Measurements from ENCODE around the gene PPFIBP1.

The PPFIBP1 gene

GRCh38 chr12:27486961-27487360 lies 37.0 kb upstream of the PPFIBP1 start:
- no peak for DNase-seq (ENCODE audit: extremely low read depth, insufficient read length)
- Histone ChIP-seq H3K4me3 (replicated peaks; ENCODE audit: low read depth, low read length) (no peak overlapping the region), H3K36me3 (ENCODE audit: control insufficient read depth, insufficient read depth, low read length) (no peaks in the 10 kb centered on the region), H3K27me3 (replicated peaks; ENCODE audit: control insufficient read depth, insufficient read depth, low read length) (no peaks in the 10 kb centered on the region)
- TF ChIP-seq CTCF (IDR thresholded peaks at IDR 0.05; ENCODE audit: insufficient read depth, low read length, poor library complexity, severe bottlenecking): no peak

GRCh38 chr12:27488479-27488878 lies 35.5 kb upstream of the PPFIBP1 start:
- TF ChIP-seq CTCF (IDR thresholded peaks at IDR 0.05; ENCODE audit: insufficient read depth, low read length, poor library complexity, severe bottlenecking): no peak
- DNase-seq (ENCODE audit: extremely low read depth, insufficient read length): no peak
- H3K27me3 ChIP-seq (replicated peaks; ENCODE audit: control insufficient read depth, insufficient read depth, low read length): no peaks in the 10 kb centered on the region
- H3K36me3 ChIP-seq (ENCODE audit: control insufficient read depth, insufficient read depth, low read length): no peaks in the 10 kb centered on the region
- H3K4me3 ChIP-seq (replicated peaks; ENCODE audit: low read depth, low read length): no peak overlapping the region

- TF ChIP-seq CTCF (IDR thresholded peaks at IDR 0.05; ENCODE audit: insufficient read depth, low read length, poor library complexity, severe bottlenecking): no peak
- Histone ChIP-seq H3K27me3 (replicated peaks; ENCODE audit: control insufficient read depth, insufficient read depth, low read length) (no peaks in the 10 kb centered on the region), H3K4me3 (replicated peaks; ENCODE audit: low read depth, low read length) (no peak overlapping the region), H3K36me3 (ENCODE audit: control insufficient read depth, insufficient read depth, low read length) (no peaks in the 10 kb centered on the region)
- DNase-seq (ENCODE audit: extremely low read depth, insufficient read length): no peak
Measured at GRCh38 chr12:27491226-27491625, 32.8 kb upstream of the PPFIBP1 start.

- no peak overlapping the region for H3K4me3 ChIP-seq (replicated peaks; ENCODE audit: low read depth, low read length)
- TF ChIP-seq CTCF (IDR thresholded peaks at IDR 0.05; ENCODE audit: insufficient read depth, low read length, poor library complexity, severe bottlenecking): no peak
- no peaks in the 10 kb centered on the region for H3K36me3 ChIP-seq (ENCODE audit: control insufficient read depth, insufficient read depth, low read length)
- no peaks in the 10 kb centered on the region for H3K27me3 ChIP-seq (replicated peaks; ENCODE audit: control insufficient read depth, insufficient read depth, low read length)
- DNase-seq (ENCODE audit: extremely low read depth, insufficient read length): no peak
Measured at GRCh38 chr12:27493260-27493940, 30.6 kb upstream of the PPFIBP1 start.

- Histone ChIP-seq H3K27me3 (replicated peaks; ENCODE audit: control insufficient read depth, insufficient read depth, low read length) (no peaks in the 10 kb centered on the region), H3K4me3 (replicated peaks; ENCODE audit: low read depth, low read length) (no peak overlapping the region), H3K36me3 (ENCODE audit: control insufficient read depth, insufficient read depth, low read length) (no peaks in the 10 kb centered on the region)
- TF ChIP-seq CTCF (IDR thresholded peaks at IDR 0.05; ENCODE audit: insufficient read depth, low read length, poor library complexity, severe bottlenecking): no peak
- no peak for DNase-seq (ENCODE audit: extremely low read depth, insufficient read length)
Measured at GRCh38 chr12:27497446-27497845, 26.6 kb upstream of the PPFIBP1 start.

- no peak overlapping the region for H3K4me3 ChIP-seq (replicated peaks; ENCODE audit: low read depth, low read length)
- no peak for TF ChIP-seq CTCF (IDR thresholded peaks at IDR 0.05; ENCODE audit: insufficient read depth, low read length, poor library complexity, severe bottlenecking)
- no peaks in the 10 kb centered on the region for H3K36me3 ChIP-seq (ENCODE audit: control insufficient read depth, insufficient read depth, low read length)
- no peaks in the 10 kb centered on the region for H3K27me3 ChIP-seq (replicated peaks; ENCODE audit: control insufficient read depth, insufficient read depth, low read length)
- DNase-seq (ENCODE audit: extremely low read depth, insufficient read length): peak; percentile 31
Measured at GRCh38 chr12:27498149-27498548, 25.9 kb upstream of the PPFIBP1 start.

All from GM06990 (cell line).